GM21367 (cell line): Measurements from ENCODE around the gene ZNHIT3.
A peak's percentile ranks its signal among the peaks of the same experiment; 100 is the strongest.

ENCODE experiments used
- ATAC-seq: cut with Tn5 transposase; IDR thresholded peaks from one replicate; pipeline ENCODE4 v1.9.1; 2021; ENCODE audit not compliant: unreplicated experiment

Gene ZNHIT3

GRCh38 chr17:36509272-36509985, 22.9 kb downstream of the ZNHIT3 start:
- no peak for ATAC-seq

GRCh38 chr17:36510636-36511035, 24.2 kb downstream of the ZNHIT3 start:
- no peak for ATAC-seq

- ATAC-seq: no peak
Measured at GRCh38 chr17:36511216-36511615, 24.7 kb downstream of the ZNHIT3 start.

GRCh38 chr17:36512641-36513040, 26.2 kb downstream of the ZNHIT3 start:
- ATAC-seq: no peak

- ATAC-seq: no peak
Measured at GRCh38 chr17:36514856-36515255, 28.4 kb downstream of the ZNHIT3 start.

- ATAC-seq: no peak
Measured at GRCh38 chr17:36515837-36516236, 29.4 kb downstream of the ZNHIT3 start.

GRCh38 chr17:36523113-36523512, 36.6 kb downstream of the ZNHIT3 start:
- ATAC-seq: no peak

GRCh38 chr17:36524428-36524876, 38.0 kb downstream of the ZNHIT3 start:
- ATAC-seq: no peak

GRCh38 chr17:36525113-36525512, 38.6 kb downstream of the ZNHIT3 start:
- no peak for ATAC-seq

- no peak for ATAC-seq
Measured at GRCh38 chr17:36525888-36526287, 39.4 kb downstream of the ZNHIT3 start.

- no peak for ATAC-seq
Measured at GRCh38 chr17:36527621-36528250, 41.3 kb downstream of the ZNHIT3 start.

- ATAC-seq: no peak
Measured at GRCh38 chr17:36529121-36529520, 42.6 kb downstream of the ZNHIT3 start.

GRCh38 chr17:36532435-36532975, 46.0 kb downstream of the ZNHIT3 start:
- no peak for ATAC-seq

- ATAC-seq: peak; percentile 9
Measured at GRCh38 chr17:36533935-36534839, 47.7 kb downstream of the ZNHIT3 start.

GRCh38 chr17:36534840-36535668, 48.6 kb downstream of the ZNHIT3 start, which contains the start of the genes MYO19 and PIGW:
TSS of gene MYO19 (minus strand) at chr17:36534868. CDS start at chr17:36532538, 2,330 bp downstream.
TSS of gene PIGW (plus strand) at chr17:36534987. CDS start at chr17:36537102, 2,115 bp downstream.
- ATAC-seq: peak; percentile 71

- ATAC-seq: no peak
Measured at GRCh38 chr17:36535669-36536081, 49.2 kb downstream of the ZNHIT3 start.

GRCh38 chr17:36540696-36541095, 54.2 kb downstream of the ZNHIT3 start:
- no peak for ATAC-seq

- no peak for ATAC-seq
Measured at GRCh38 chr17:36542755-36543154, 56.3 kb downstream of the ZNHIT3 start.

GRCh38 chr17:36544044-36544306, 57.5 kb downstream of the ZNHIT3 start:
- ATAC-seq: peak; percentile 16

GRCh38 chr17:36544307-36545076, 58.0 kb downstream of the ZNHIT3 start, which contains the start of gene GGNBP2:
TSS of gene GGNBP2 (plus strand) at chr17:36544919. CDS start at chr17:36545725, 806 bp downstream.
- ATAC-seq: peak; percentile 41
